Measurements from ENCODE around the gene ETV3. TPM values are rescaled to one million over a fixed set of nuclear protein-coding genes. Genes with fewer than 3 reads are reported as not detected.

The ETV3 gene
- total RNA-seq, 2 donors from 2014 or later: 11.8 to 31.7 TPM

GRCh38 chr1:157150631-157151030, 12.4 kb upstream of the ETV3 start:
- H3K4me1 ChIP-seq (ENCODE audit: control insufficient read depth in 1 of 2, low read depth in 2 of 2): peaks cover 0 to 3% of the 10 kb centered on the region in 2 donors
- DNase-seq (ENCODE audit: low spot score): no peak
- no peak overlapping the region for H3K27ac ChIP-seq
- no peaks in the 10 kb centered on the region for H3K27me3 ChIP-seq (replicated peaks; ENCODE audit: insufficient read depth)
- TF ChIP-seq CTCF (IDR thresholded peaks at IDR 0.05): no peak
- ATAC-seq (ENCODE audit: insufficient number of reproducible peaks, low FRiP score, low read depth): no peak
- H3K36me3 ChIP-seq: no peaks in the 10 kb centered on the region
- no peak overlapping the region for H3K4me3 ChIP-seq
- H3K9me3 ChIP-seq: no peaks in the 10 kb centered on the region

GRCh38 chr1:157147906-157148700, 9.9 kb upstream of the ETV3 start:
- ATAC-seq (ENCODE audit: insufficient number of reproducible peaks, low FRiP score, low read depth): no peak
- peak overlapping the region in 1 of 2 donors; percentile 41 for H3K27ac ChIP-seq

GRCh38 chr1:157147037-157147436, 8.8 kb upstream of the ETV3 start:
- peaks cover 0 to 3% of the 10 kb centered on the region in 2 donors for H3K4me1 ChIP-seq (ENCODE audit: control insufficient read depth in 1 of 2, low read depth in 2 of 2)
- TF ChIP-seq CTCF (IDR thresholded peaks at IDR 0.05): no peak
- H3K36me3 ChIP-seq: no peaks in the 10 kb centered on the region
- H3K27ac ChIP-seq: no peak overlapping the region
- no peak for ATAC-seq (ENCODE audit: insufficient number of reproducible peaks, low FRiP score, low read depth)
- no peaks in the 10 kb centered on the region for H3K27me3 ChIP-seq (replicated peaks; ENCODE audit: insufficient read depth)
- DNase-seq (ENCODE audit: low spot score): no peak
- H3K4me3 ChIP-seq: no peak overlapping the region
- no peaks in the 10 kb centered on the region for H3K9me3 ChIP-seq

More at GRCh38 chr1:157147906-157148700, 9.9 kb upstream of the ETV3 start:
- H3K27me3 ChIP-seq (replicated peaks; ENCODE audit: insufficient read depth): no peaks in the 10 kb centered on the region
- no peaks in the 10 kb centered on the region for H3K9me3 ChIP-seq
- no peak overlapping the region for H3K4me3 ChIP-seq
- H3K4me1 ChIP-seq (ENCODE audit: control insufficient read depth in 1 of 2, low read depth in 2 of 2): peaks cover 0 to 3% of the 10 kb centered on the region in 2 donors
- H3K36me3 ChIP-seq: no peaks in the 10 kb centered on the region
- TF ChIP-seq CTCF (IDR thresholded peaks at IDR 0.05): no peak
- DNase-seq (ENCODE audit: low spot score): no peak

GRCh38 chr1:157146244-157146643, 8.0 kb upstream of the ETV3 start:
- no peak for TF ChIP-seq CTCF (IDR thresholded peaks at IDR 0.05)
- Histone ChIP-seq H3K27ac (no peak overlapping the region), H3K9me3 (no peaks in the 10 kb centered on the region), H3K4me1 (ENCODE audit: control insufficient read depth in 1 of 2, low read depth in 2 of 2) (peaks cover 0 to 3% of the 10 kb centered on the region in 2 donors), H3K27me3 (replicated peaks; ENCODE audit: insufficient read depth) (no peaks in the 10 kb centered on the region), H3K36me3 (no peaks in the 10 kb centered on the region), H3K4me3 (no peak overlapping the region)
- no peak for DNase-seq (ENCODE audit: low spot score)
- ATAC-seq (ENCODE audit: insufficient number of reproducible peaks, low FRiP score, low read depth): no peak

GRCh38 chr1:157145076-157145475, 6.9 kb upstream of the ETV3 start:
- DNase-seq (ENCODE audit: low spot score) (no peak), ATAC-seq (ENCODE audit: insufficient number of reproducible peaks, low FRiP score, low read depth) (no peak)
- Histone ChIP-seq H3K36me3 (no peaks in the 10 kb centered on the region), H3K4me1 (ENCODE audit: control insufficient read depth in 1 of 2, low read depth in 2 of 2) (peaks cover 0 to 3% of the 10 kb centered on the region in 2 donors), H3K9me3 (no peaks in the 10 kb centered on the region), H3K27me3 (replicated peaks; ENCODE audit: insufficient read depth) (no peaks in the 10 kb centered on the region), H3K4me3 (no peak overlapping the region), H3K27ac (no peak overlapping the region)
- TF ChIP-seq CTCF (IDR thresholded peaks at IDR 0.05): no peak
